Measurements from ENCODE around the gene CDKAL1.

CDKAL1 gene

GRCh38 chr6:20492099-20492498, 42.2 kb upstream of the CDKAL1 start:
- H2BK120ac ChIP-seq (ENCODE audit: low read depth, low read length), result no peak overlapping the region
- H3K4me3 ChIP-seq (ENCODE audit: low read length in 2 of 2), result no peak overlapping the region
- H2AK5ac ChIP-seq (ENCODE audit: low read depth, low read length), result no peak overlapping the region
- no peaks in the 10 kb centered on the region for H3K27me3 ChIP-seq (ENCODE audit: control insufficient read depth in 3 of 3, insufficient read depth in 3 of 3, low read depth in 1 of 3, low read length in 3 of 3)
- no peak overlapping the region for H3K4ac ChIP-seq (ENCODE audit: low read length)
- WGBS, 2 donors (ENCODE audit: extremely low coverage in 2 of 2, insufficient read length in 2 of 2, insufficient replicate concordance in 1 of 2), result no CpG with 5 or more reads among the region's 2 CpGs
- no peak overlapping the region for H3K23ac ChIP-seq (ENCODE audit: low read depth, low read length, poor library complexity)
- H3K36me3 ChIP-seq (replicated peaks in 1 of 2; ENCODE audit: control insufficient read depth in 2 of 2, insufficient read depth in 2 of 2, low read length in 2 of 2), result peaks cover 20 to 71% of the 10 kb centered on the region in 2 donors
- H2AFZ ChIP-seq (ENCODE audit: low read length), result no peak overlapping the region
- no peak overlapping the region for H3K14ac ChIP-seq (ENCODE audit: low read length)
- H3K4me1 ChIP-seq (ENCODE audit: control insufficient read depth in 2 of 2, insufficient read depth in 1 of 2, low read depth in 1 of 2, low read length in 2 of 2), result peaks cover 0 to 5% of the 10 kb centered on the region in 2 donors
- H3K18ac ChIP-seq (ENCODE audit: low read length), result no peak overlapping the region
- no peak overlapping the region for H3K27ac ChIP-seq (replicated peaks; ENCODE audit: low read length)
- no peak overlapping the region for H2BK15ac ChIP-seq (ENCODE audit: low read length)
- no peak overlapping the region for H3K4me2 ChIP-seq (ENCODE audit: insufficient read depth, low read length, poor library complexity, severe bottlenecking)
- peaks cover 2% of the 10 kb centered on the region for H3K79me1 ChIP-seq (ENCODE audit: low read depth, low read length)
- H2BK12ac ChIP-seq (ENCODE audit: low read length), result no peak overlapping the region
- no peak overlapping the region for H2BK5ac ChIP-seq (ENCODE audit: low read length)
- DNase-seq (ENCODE audit: low spot score), result no peak
- no peak overlapping the region for H4K91ac ChIP-seq (ENCODE audit: low read depth, low read length, poor library complexity)
- no peaks in the 10 kb centered on the region for H3K9me3 ChIP-seq (replicated peaks in 1 of 2; ENCODE audit: control insufficient read depth in 2 of 2, insufficient read depth in 1 of 2, low read depth in 1 of 2, low read length in 2 of 2)
- H4K8ac ChIP-seq (ENCODE audit: low read depth, low read length), result no peak overlapping the region
- no peak overlapping the region for H3K9ac ChIP-seq (ENCODE audit: low read depth, low read length, poor library complexity)

GRCh38 chr6:20497216-20498040, 36.8 kb upstream of the CDKAL1 start:
- Histone ChIP-seq H3K27ac (replicated peaks; ENCODE audit: low read length) (no peak overlapping the region), H3K23ac (ENCODE audit: low read depth, low read length, poor library complexity) (no peak overlapping the region), H2BK5ac (ENCODE audit: low read length) (no peak overlapping the region), H3K4ac (ENCODE audit: low read length) (no peak overlapping the region), H3K36me3 (replicated peaks in 1 of 2; ENCODE audit: control insufficient read depth in 2 of 2, insufficient read depth in 2 of 2, low read length in 2 of 2) (peaks cover 0 to 19% of the 10 kb centered on the region in 2 donors), H4K91ac (ENCODE audit: low read depth, low read length, poor library complexity) (no peak overlapping the region), H2AFZ (ENCODE audit: low read length) (no peak overlapping the region), H2BK15ac (ENCODE audit: low read length) (no peak overlapping the region), H4K8ac (ENCODE audit: low read depth, low read length) (no peak overlapping the region), H3K18ac (ENCODE audit: low read length) (no peak overlapping the region), H2AK5ac (ENCODE audit: low read depth, low read length) (no peak overlapping the region), H3K27me3 (ENCODE audit: control insufficient read depth in 3 of 3, insufficient read depth in 3 of 3, low read depth in 1 of 3, low read length in 3 of 3) (no peaks in the 10 kb centered on the region), H3K9ac (ENCODE audit: low read depth, low read length, poor library complexity) (no peak overlapping the region), H3K79me1 (ENCODE audit: low read depth, low read length) (no peaks in the 10 kb centered on the region), H3K9me3 (replicated peaks in 1 of 2; ENCODE audit: control insufficient read depth in 2 of 2, insufficient read depth in 1 of 2, low read depth in 1 of 2, low read length in 2 of 2) (no peaks in the 10 kb centered on the region), H3K4me1 (ENCODE audit: control insufficient read depth in 2 of 2, insufficient read depth in 1 of 2, low read depth in 1 of 2, low read length in 2 of 2) (peaks cover 0 to 2% of the 10 kb centered on the region in 2 donors), H3K4me2 (ENCODE audit: insufficient read depth, low read length, poor library complexity, severe bottlenecking) (no peak overlapping the region), H2BK12ac (ENCODE audit: low read length) (no peak overlapping the region), H3K14ac (ENCODE audit: low read length) (no peak overlapping the region), H2BK120ac (ENCODE audit: low read depth, low read length) (no peak overlapping the region), H3K4me3 (ENCODE audit: low read length in 2 of 2) (no peak overlapping the region)
- no CpG with 5 or more reads among the region's 8 CpGs for WGBS, 2 donors (ENCODE audit: extremely low coverage in 2 of 2, insufficient read length in 2 of 2, insufficient replicate concordance in 1 of 2)
- DNase-seq (ENCODE audit: low spot score), result no peak

- H2AK5ac ChIP-seq (ENCODE audit: low read depth, low read length), result no peak overlapping the region
- no peak overlapping the region for H2BK15ac ChIP-seq (ENCODE audit: low read length)
- no peak overlapping the region for H4K8ac ChIP-seq (ENCODE audit: low read depth, low read length)
- no peaks in the 10 kb centered on the region for H3K9me3 ChIP-seq (replicated peaks in 1 of 2; ENCODE audit: control insufficient read depth in 2 of 2, insufficient read depth in 1 of 2, low read depth in 1 of 2, low read length in 2 of 2)
- no peak overlapping the region for H3K4me2 ChIP-seq (ENCODE audit: insufficient read depth, low read length, poor library complexity, severe bottlenecking)
- no peak overlapping the region for H4K91ac ChIP-seq (ENCODE audit: low read depth, low read length, poor library complexity)
- H3K27me3 ChIP-seq (ENCODE audit: control insufficient read depth in 3 of 3, insufficient read depth in 3 of 3, low read depth in 1 of 3, low read length in 3 of 3), result no peaks in the 10 kb centered on the region
- no peak overlapping the region for H3K14ac ChIP-seq (ENCODE audit: low read length)
- H3K79me1 ChIP-seq (ENCODE audit: low read depth, low read length), result no peaks in the 10 kb centered on the region
- no peak for DNase-seq (ENCODE audit: low spot score)
- H3K23ac ChIP-seq (ENCODE audit: low read depth, low read length, poor library complexity), result no peak overlapping the region
- peaks cover 0 to 2% of the 10 kb centered on the region in 2 donors for H3K4me1 ChIP-seq (ENCODE audit: control insufficient read depth in 2 of 2, insufficient read depth in 1 of 2, low read depth in 1 of 2, low read length in 2 of 2)
- no CpG with 5 or more reads among the region's 2 CpGs for WGBS, 2 donors (ENCODE audit: extremely low coverage in 2 of 2, insufficient read length in 2 of 2, insufficient replicate concordance in 1 of 2)
- H3K9ac ChIP-seq (ENCODE audit: low read depth, low read length, poor library complexity), result no peak overlapping the region
- H2BK120ac ChIP-seq (ENCODE audit: low read depth, low read length), result no peak overlapping the region
- peaks cover 0 to 13% of the 10 kb centered on the region in 2 donors for H3K36me3 ChIP-seq (replicated peaks in 1 of 2; ENCODE audit: control insufficient read depth in 2 of 2, insufficient read depth in 2 of 2, low read length in 2 of 2)
- no peak overlapping the region for H3K18ac ChIP-seq (ENCODE audit: low read length)
- H3K4me3 ChIP-seq (ENCODE audit: low read length in 2 of 2), result no peak overlapping the region
- no peak overlapping the region for H2AFZ ChIP-seq (ENCODE audit: low read length)
- no peak overlapping the region for H3K27ac ChIP-seq (replicated peaks; ENCODE audit: low read length)
- no peak overlapping the region for H2BK5ac ChIP-seq (ENCODE audit: low read length)
- H3K4ac ChIP-seq (ENCODE audit: low read length), result no peak overlapping the region
- no peak overlapping the region for H2BK12ac ChIP-seq (ENCODE audit: low read length)
These were observed 36.2 kb upstream of the CDKAL1 start for GRCh38 chr6:20498041-20498385.

GRCh38 chr6:20509212-20509611, 25.0 kb upstream of the CDKAL1 start:
- no peaks in the 10 kb centered on the region for H3K9me3 ChIP-seq (replicated peaks in 1 of 2; ENCODE audit: control insufficient read depth in 2 of 2, insufficient read depth in 1 of 2, low read depth in 1 of 2, low read length in 2 of 2)
- H3K27me3 ChIP-seq (ENCODE audit: control insufficient read depth in 3 of 3, insufficient read depth in 3 of 3, low read depth in 1 of 3, low read length in 3 of 3), result no peaks in the 10 kb centered on the region
- H3K18ac ChIP-seq (ENCODE audit: low read length), result no peak overlapping the region
- H2BK12ac ChIP-seq (ENCODE audit: low read length), result no peak overlapping the region
- H3K36me3 ChIP-seq (replicated peaks in 1 of 2; ENCODE audit: control insufficient read depth in 2 of 2, insufficient read depth in 2 of 2, low read length in 2 of 2), result no peaks in the 10 kb centered on the region
- no peak overlapping the region for H2BK15ac ChIP-seq (ENCODE audit: low read length)
- no peak overlapping the region for H4K8ac ChIP-seq (ENCODE audit: low read depth, low read length)
- H3K23ac ChIP-seq (ENCODE audit: low read depth, low read length, poor library complexity), result no peak overlapping the region
- H2AFZ ChIP-seq (ENCODE audit: low read length), result no peak overlapping the region
- no peak overlapping the region for H2AK5ac ChIP-seq (ENCODE audit: low read depth, low read length)
- no peak overlapping the region for H3K4me2 ChIP-seq (ENCODE audit: insufficient read depth, low read length, poor library complexity, severe bottlenecking)
- no peak overlapping the region for H4K91ac ChIP-seq (ENCODE audit: low read depth, low read length, poor library complexity)
- no peak overlapping the region for H3K9ac ChIP-seq (ENCODE audit: low read depth, low read length, poor library complexity)
- H3K79me1 ChIP-seq (ENCODE audit: low read depth, low read length), result no peaks in the 10 kb centered on the region
- no peak overlapping the region for H3K14ac ChIP-seq (ENCODE audit: low read length)
- no peak overlapping the region for H3K27ac ChIP-seq (replicated peaks; ENCODE audit: low read length)
- H3K4me3 ChIP-seq (ENCODE audit: low read length in 2 of 2), result no peak overlapping the region
- peaks cover 0 to 2% of the 10 kb centered on the region in 2 donors for H3K4me1 ChIP-seq (ENCODE audit: control insufficient read depth in 2 of 2, insufficient read depth in 1 of 2, low read depth in 1 of 2, low read length in 2 of 2)
- no peak overlapping the region for H3K4ac ChIP-seq (ENCODE audit: low read length)
- DNase-seq (ENCODE audit: low spot score), result no peak
- no peak overlapping the region for H2BK120ac ChIP-seq (ENCODE audit: low read depth, low read length)
- no CpG with 5 or more reads among the region's 2 CpGs for WGBS, 2 donors (ENCODE audit: extremely low coverage in 2 of 2, insufficient read length in 2 of 2, insufficient replicate concordance in 1 of 2)
- no peak overlapping the region for H2BK5ac ChIP-seq (ENCODE audit: low read length)

Data from neuronal stem cell (in vitro differentiated cells).